K562 (cell line): ENCODE data around the gene ZFPM1. TPM values are rescaled to one million over a fixed set of nuclear protein-coding genes. Genes with fewer than 3 reads are reported as not detected.

Experiments used
- ARID1B ChIP-seq: fragments of 450-650 bp; IDR thresholded peaks from 2 replicates; pipeline ENCODE4 v1.6.1; 2016; ENCODE audit warnings: antibody characterized with exemption, mild to moderate bottlenecking, inconsistent platforms
- CREM ChIP-seq: IDR thresholded peaks from 2 replicates; pipeline ENCODE4 v1.6.1; 2014; ENCODE audit warnings: antibody characterized with exemption, low read depth
- DACH1 ChIP-seq: fragments of 450-650 bp; IDR thresholded peaks from 2 replicates; pipeline ENCODE4 v1.6.1; 2018; ENCODE audit not compliant: partially characterized antibody
- EHMT2 ChIP-seq: fragments of 450-650 bp; IDR thresholded peaks from 2 replicates; pipeline ENCODE4 v1.6.1; 2018; ENCODE audit warnings: antibody characterized with exemption
- FOXJ2 ChIP-seq: fragments of 200-800 bp; sonication (Bioruptor generic); IDR thresholded peaks from 2 replicates; pipeline ENCODE4 v1.6.1; 2016; ENCODE audit warnings: missing genetic modification characterization, missing compliant biosample characterization
- KLF16 ChIP-seq: IDR thresholded peaks from 2 replicates; pipeline ENCODE4 v1.6.1; 2016; ENCODE audit warnings: antibody characterized with exemption
- MEIS2 ChIP-seq: fragments of 450-650 bp; IDR thresholded peaks from 2 replicates; pipeline ENCODE4 v1.6.1; 2014; ENCODE audit warnings: mild to moderate bottlenecking; ENCODE audit not compliant: partially characterized antibody
- RBM15 ChIP-seq: fragments of 200-400 bp; formaldehyde crosslinking; IDR thresholded peaks from 2 replicates; pipeline ENCODE4 v1.6.1; 2018; ENCODE audit warnings: mild to moderate bottlenecking, low read length, moderate library complexity; ENCODE audit not compliant: insufficient read depth
- SMAD1 ChIP-seq: fragments of 150-350 bp; IDR thresholded peaks from 2 replicates; pipeline ENCODE4 v1.6.1; 2014; ENCODE audit warnings: low read length, low read depth; ENCODE audit not compliant: partially characterized antibody
- SRF ChIP-seq, 2 experiments: fragments of 250-450, 450-650 bp in 1 of 2; sonication (Bioruptor Pico) in 1 of 2; sonication (generic) in 1 of 2; formaldehyde crosslinking; IDR thresholded peaks; 2 replicates each; pipeline versions ENCODE4 v1.5.0 to v1.5.1; 2020 to 2022; ENCODE audit warnings: mild to moderate bottlenecking in 1 of 2, missing genetic modification reagents in 1 of 2
- THRAP3 ChIP-seq: fragments of 450-650 bp; IDR thresholded peaks from 2 replicates; pipeline ENCODE4 v1.6.1; 2016; ENCODE audit warnings: mild to moderate bottlenecking, inconsistent platforms, borderline replicate concordance
- ZNF134 ChIP-seq: fragments of 250-450 bp; sonication (Bioruptor Pico); conservative IDR thresholded peaks from 2 replicates; pipeline ENCODE4 v1.4.0; 2020
- ZNF589 ChIP-seq: fragments of 200-800 bp; sonication (Bioruptor generic); IDR thresholded peaks from 2 replicates; pipeline ENCODE4 v1.6.1; 2016; ENCODE audit warnings: low read depth, missing genetic modification characterization, missing compliant biosample characterization
- ZNF79 ChIP-seq: fragments of 250-450 bp; sonication (Bioruptor Pico); IDR thresholded peaks from 2 replicates; pipeline ENCODE4 v1.4.0; 2020; ENCODE audit warnings: low read depth, mild to moderate bottlenecking, moderate library complexity
- polyA plus RNA-seq, 8 experiments: library from polyadenylated mRNA; depleted of rRNA in 4 of 8; stranded (reverse) in 5 of 8; unstranded in 3 of 8; fragments of >200 nt; fragmentation: Nextera tagmentation in 2 of 8; fragmentation: Illumina TruSeq in 1 of 8; extraction: Ambion mirVana in 2 of 8; extraction: Trizol in 1 of 8; gene quantifications; 2 replicates each; pipeline versions ENCODE4 v1.2.1 to v1.2.3, GENCODE V29; 2011 to 2014; ENCODE audit warnings: inconsistent platforms in 1 of 8, missing spikeins in 1 of 8
- total RNA-seq, 7 experiments: library from RNA; depleted of rRNA in 6 of 7; stranded (reverse); fragments of >200 nt in 6 of 7; fragmentation: Illumina TruSeq in 2 of 7; extraction: Trizol in 2 of 7; gene quantifications; 2 replicates each; pipeline versions ENCODE4 v1.2.1 to v1.2.3, GENCODE V29; 2011 to 2021; ENCODE audit warnings: low replicate concordance in 1 of 7
- TF ChIP-seq, protein P1 (sequence below): fragments of 450-650 bp; IDR thresholded peaks from 2 replicates; pipeline ENCODE4 v1.6.1; 2016
- TF ChIP-seq, protein P2 (sequence below), 3 experiments: fragments of 200-800 bp in 1 of 3; fragments of 250-450 bp in 1 of 3; fragments of 450-650 bp in 1 of 3; sonication (Bioruptor Pico) in 1 of 3; sonication (Bioruptor generic) in 1 of 3; formaldehyde crosslinking in 1 of 3; IDR thresholded peaks; 2 replicates each; pipeline versions ENCODE4 v1.6.1 to v1.8.0; 2016 to 2022; ENCODE audit warnings: mild to moderate bottlenecking in 2 of 3, missing genetic modification characterization in 2 of 3, missing compliant biosample characterization in 1 of 3, moderate library complexity in 1 of 3
- TF ChIP-seq, protein P3 (sequence below): fragments of 450-650 bp; IDR thresholded peaks from 2 replicates; pipeline ENCODE4 v1.6.1; 2018; ENCODE audit not compliant: partially characterized antibody
- TF ChIP-seq, protein P4 (sequence below): sonication (generic); formaldehyde crosslinking; IDR thresholded peaks from 2 replicates; pipeline ENCODE4 v1.8.0; 2022; ENCODE audit warnings: missing genetic modification reagents, mild to moderate bottlenecking, moderate library complexity, borderline replicate concordance

The ZFPM1 gene
- total and polyA plus RNA-seq, 9 of the 15 experiments (the other 6 are each of a cell fraction or from before 2014, with no cell fraction given): 0.03 to 35.9 (median 1.4) TPM

DNA sequence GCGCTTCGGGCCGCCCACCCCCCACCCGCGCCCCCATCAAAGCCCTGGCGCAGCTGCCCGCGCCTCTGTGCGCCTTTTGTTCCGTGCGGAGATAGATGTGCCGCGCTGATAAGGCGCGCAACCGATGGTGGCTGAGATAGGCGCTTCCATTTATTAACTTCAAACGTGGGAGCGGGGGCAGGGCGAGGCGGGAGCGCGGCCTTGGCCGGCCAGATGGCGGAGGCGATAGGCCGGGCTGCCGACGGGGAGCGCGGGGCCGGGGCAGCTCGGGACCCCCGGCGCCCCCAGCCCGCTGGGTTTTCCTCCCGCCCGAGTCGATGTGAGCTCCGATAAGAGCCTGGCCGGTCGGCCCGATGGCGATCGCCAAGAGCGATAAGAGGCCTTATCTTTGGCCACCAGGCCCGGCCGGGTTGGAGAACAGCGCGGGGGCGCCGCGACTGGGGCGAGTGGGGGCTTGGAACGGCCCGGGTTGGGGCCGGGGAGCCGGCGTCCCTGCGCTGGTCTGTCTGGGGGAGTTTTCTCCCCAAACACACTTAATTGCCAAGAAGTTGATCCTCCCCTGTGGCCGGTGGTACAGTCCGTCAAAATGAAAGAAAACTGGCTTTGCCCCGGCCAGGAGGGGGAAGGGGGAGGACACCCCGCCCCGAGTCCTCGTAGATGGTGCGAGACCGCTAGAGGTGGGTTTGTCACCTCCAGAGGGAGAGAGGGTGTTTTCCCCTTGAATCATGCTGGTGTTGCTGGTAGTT lies 2.7 kb downstream of the ZFPM1 start (continued):
- TF ChIP-seq EHMT2 (no peak), FOXJ2 (peak; percentile 31; the same call in 1 of the 2 replicates), ZNF589 (CRISPR knock-in tag) (no peak), ZNF79 (CRISPR knock-in tag) (no peak), THRAP3 (no peak), RBM15 (no peak), ZNF134 (CRISPR knock-in tag) (no peak), ARID1B (peak; percentile 96), SMAD1 (peak; percentile 80), CREM (peak; percentile 48; the same call in 1 of the 2 replicates), MEIS2 (no peak), DACH1 (peak; percentile 58), SRF (CRISPR knock-in tag; IDR thresholded peaks at IDR 0.05) (no peak), KLF16 (peak; percentile 82)
- TF ChIP-seq, protein P1, sequence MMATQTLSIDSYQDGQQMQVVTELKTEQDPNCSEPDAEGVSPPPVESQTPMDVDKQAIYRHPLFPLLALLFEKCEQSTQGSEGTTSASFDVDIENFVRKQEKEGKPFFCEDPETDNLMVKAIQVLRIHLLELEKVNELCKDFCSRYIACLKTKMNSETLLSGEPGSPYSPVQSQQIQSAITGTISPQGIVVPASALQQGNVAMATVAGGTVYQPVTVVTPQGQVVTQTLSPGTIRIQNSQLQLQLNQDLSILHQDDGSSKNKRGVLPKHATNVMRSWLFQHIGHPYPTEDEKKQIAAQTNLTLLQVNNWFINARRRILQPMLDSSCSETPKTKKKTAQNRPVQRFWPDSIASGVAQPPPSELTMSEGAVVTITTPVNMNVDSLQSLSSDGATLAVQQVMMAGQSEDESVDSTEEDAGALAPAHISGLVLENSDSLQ: 0 out of 2 replicates have a peak, but pooled peaks have one; percentile 25
- TF ChIP-seq, protein P2, sequence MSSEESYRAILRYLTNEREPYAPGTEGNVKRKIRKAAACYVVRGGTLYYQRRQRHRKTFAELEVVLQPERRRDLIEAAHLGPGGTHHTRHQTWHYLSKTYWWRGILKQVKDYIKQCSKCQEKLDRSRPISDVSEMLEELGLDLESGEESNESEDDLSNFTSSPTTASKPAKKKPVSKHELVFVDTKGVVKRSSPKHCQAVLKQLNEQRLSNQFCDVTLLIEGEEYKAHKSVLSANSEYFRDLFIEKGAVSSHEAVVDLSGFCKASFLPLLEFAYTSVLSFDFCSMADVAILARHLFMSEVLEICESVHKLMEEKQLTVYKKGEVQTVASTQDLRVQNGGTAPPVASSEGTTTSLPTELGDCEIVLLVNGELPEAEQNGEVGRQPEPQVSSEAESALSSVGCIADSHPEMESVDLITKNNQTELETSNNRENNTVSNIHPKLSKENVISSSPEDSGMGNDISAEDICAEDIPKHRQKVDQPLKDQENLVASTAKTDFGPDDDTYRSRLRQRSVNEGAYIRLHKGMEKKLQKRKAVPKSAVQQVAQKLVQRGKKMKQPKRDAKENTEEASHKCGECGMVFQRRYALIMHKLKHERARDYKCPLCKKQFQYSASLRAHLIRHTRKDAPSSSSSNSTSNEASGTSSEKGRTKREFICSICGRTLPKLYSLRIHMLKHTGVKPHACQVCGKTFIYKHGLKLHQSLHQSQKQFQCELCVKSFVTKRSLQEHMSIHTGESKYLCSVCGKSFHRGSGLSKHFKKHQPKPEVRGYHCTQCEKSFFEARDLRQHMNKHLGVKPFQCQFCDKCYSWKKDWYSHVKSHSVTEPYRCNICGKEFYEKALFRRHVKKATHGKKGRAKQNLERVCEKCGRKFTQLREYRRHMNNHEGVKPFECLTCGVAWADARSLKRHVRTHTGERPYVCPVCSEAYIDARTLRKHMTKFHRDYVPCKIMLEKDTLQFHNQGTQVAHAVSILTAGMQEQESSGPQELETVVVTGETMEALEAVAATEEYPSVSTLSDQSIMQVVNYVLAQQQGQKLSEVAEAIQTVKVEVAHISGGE (CRISPR knock-in tag; IDR thresholded peaks at IDR 0.05): peak in 1 of 3 experiments; percentile 41; a peak in 1 of 6 replicates
- TF ChIP-seq, protein P3, sequence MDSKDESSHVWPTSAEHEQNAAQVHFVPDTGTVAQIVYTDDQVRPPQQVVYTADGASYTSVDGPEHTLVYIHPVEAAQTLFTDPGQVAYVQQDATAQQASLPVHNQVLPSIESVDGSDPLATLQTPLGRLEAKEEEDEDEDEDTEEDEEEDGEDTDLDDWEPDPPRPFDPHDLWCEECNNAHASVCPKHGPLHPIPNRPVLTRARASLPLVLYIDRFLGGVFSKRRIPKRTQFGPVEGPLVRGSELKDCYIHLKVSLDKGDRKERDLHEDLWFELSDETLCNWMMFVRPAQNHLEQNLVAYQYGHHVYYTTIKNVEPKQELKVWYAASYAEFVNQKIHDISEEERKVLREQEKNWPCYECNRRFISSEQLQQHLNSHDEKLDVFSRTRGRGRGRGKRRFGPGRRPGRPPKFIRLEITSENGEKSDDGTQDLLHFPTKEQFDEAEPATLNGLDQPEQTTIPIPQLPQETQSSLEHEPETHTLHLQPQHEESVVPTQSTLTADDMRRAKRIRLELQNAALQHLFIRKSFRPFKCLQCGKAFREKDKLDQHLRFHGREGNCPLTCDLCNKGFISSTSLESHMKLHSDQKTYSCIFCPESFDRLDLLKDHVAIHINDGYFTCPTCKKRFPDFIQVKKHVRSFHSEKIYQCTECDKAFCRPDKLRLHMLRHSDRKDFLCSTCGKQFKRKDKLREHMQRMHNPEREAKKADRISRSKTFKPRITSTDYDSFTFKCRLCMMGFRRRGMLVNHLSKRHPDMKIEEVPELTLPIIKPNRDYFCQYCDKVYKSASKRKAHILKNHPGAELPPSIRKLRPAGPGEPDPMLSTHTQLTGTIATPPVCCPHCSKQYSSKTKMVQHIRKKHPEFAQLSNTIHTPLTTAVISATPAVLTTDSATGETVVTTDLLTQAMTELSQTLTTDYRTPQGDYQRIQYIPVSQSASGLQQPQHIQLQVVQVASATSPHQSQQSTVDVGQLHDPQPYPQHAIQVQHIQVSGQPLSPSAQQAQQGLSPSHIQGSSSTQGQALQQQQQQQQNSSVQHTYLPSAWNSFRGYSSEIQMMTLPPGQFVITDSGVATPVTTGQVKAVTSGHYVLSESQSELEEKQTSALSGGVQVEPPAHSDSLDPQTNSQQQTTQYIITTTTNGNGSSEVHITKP: peak; percentile 99
- TF ChIP-seq, protein P4, sequence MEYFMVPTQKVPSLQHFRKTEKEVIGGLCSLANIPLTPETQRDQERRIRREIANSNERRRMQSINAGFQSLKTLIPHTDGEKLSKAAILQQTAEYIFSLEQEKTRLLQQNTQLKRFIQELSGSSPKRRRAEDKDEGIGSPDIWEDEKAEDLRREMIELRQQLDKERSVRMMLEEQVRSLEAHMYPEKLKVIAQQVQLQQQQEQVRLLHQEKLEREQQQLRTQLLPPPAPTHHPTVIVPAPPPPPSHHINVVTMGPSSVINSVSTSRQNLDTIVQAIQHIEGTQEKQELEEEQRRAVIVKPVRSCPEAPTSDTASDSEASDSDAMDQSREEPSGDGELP (CRISPR knock-in tag): peak; percentile 57; the same call in 1 of the 2 replicates
